SU-DHL-6 (cell line): ENCODE data around the gene FGFBP2.

ENCODE experiments used
- EZH2phosphoT487 ChIP-seq: fragments of 200-600 bp; sonication (generic), shearing (Covaris generic); conservative IDR thresholded peaks from 2 replicates; pipeline ENCODE4 v1.6.1; 2018; ENCODE audit warnings: mild to moderate bottlenecking, antibody characterized with exemption, low read length, moderate library complexity, mixed read lengths
- TF ChIP-seq, protein P1 (sequence below): fragments of 200-600 bp; sonication (generic); IDR thresholded peaks from one replicate; pipeline ENCODE4 v1.5.1; 2017; ENCODE audit warnings: antibody characterized with exemption, mild to moderate bottlenecking, low read length, moderate library complexity; ENCODE audit not compliant: insufficient read depth, poor library complexity, severe bottlenecking

DNA sequence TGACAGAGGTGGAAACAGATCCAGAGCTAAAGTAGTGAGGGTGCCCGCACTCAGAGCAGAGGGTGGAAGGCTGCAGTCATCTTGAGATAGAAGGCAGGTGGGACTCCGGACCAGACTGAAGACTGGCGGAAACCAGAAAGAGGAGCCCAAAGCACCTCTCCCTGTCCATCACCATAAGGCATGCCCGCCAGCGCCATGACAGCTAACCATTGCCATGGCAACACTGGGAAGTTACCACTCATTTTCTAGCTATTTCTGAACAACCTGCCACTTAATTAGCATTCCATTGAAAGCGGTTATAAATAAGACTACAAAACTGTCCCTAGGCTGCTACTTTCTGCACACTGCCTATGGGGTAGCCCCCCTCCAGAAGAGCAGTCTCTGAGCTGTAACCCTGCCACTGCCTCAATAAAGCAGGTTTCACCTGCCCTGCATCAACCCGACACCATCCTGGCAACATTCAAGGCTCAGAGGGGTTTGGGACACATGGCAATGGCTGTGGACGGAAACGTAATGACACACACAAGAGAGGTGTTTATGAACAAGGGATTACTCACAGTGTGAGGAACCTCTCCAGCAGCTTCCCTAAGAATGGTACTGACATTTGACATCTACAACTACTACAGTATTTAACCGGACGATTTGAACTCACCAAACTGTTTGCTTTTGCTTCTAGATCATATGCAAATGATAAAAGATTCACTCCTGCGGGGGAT lies 27.8 kb upstream of the FGFBP2 start:
- TF ChIP-seq, protein P1, sequence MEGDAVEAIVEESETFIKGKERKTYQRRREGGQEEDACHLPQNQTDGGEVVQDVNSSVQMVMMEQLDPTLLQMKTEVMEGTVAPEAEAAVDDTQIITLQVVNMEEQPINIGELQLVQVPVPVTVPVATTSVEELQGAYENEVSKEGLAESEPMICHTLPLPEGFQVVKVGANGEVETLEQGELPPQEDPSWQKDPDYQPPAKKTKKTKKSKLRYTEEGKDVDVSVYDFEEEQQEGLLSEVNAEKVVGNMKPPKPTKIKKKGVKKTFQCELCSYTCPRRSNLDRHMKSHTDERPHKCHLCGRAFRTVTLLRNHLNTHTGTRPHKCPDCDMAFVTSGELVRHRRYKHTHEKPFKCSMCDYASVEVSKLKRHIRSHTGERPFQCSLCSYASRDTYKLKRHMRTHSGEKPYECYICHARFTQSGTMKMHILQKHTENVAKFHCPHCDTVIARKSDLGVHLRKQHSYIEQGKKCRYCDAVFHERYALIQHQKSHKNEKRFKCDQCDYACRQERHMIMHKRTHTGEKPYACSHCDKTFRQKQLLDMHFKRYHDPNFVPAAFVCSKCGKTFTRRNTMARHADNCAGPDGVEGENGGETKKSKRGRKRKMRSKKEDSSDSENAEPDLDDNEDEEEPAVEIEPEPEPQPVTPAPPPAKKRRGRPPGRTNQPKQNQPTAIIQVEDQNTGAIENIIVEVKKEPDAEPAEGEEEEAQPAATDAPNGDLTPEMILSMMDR: no peak
- no peak for TF ChIP-seq EZH2phosphoT487
